BLaER1 treated with 17β-estradiol and CSF1 and Interleukin-3, amounts not matched to agents 10 nM and 100 nM (cell line): ENCODE results near the gene CCN6.

Experiments
- H3K27ac ChIP-seq, 11 experiments: shearing (Covaris generic); formaldehyde crosslinking; 2 replicates each; pipeline ENCODE4 v1.8.1; 2022
- H3K27me3 ChIP-seq, 11 experiments: shearing (Covaris generic); formaldehyde crosslinking; 2 replicates each; pipeline ENCODE4 v1.8.1; 2022
- H3K36me3 ChIP-seq, 11 experiments: shearing (Covaris generic); formaldehyde crosslinking; 2 replicates each; pipeline ENCODE4 v1.8.1; 2022
- H3K4me1 ChIP-seq, 10 experiments: shearing (Covaris generic); formaldehyde crosslinking; 2 replicates each; pipeline ENCODE4 v1.8.1; 2022
- H3K4me2 ChIP-seq, 11 experiments: shearing (Covaris generic); formaldehyde crosslinking; 2 replicates each; pipeline ENCODE4 v1.8.1; 2022
- H3K4me3 ChIP-seq, 10 experiments: shearing (Covaris generic); formaldehyde crosslinking; 2 replicates each; pipeline ENCODE4 v1.8.1; 2022
- H3K9ac ChIP-seq, 11 experiments: shearing (Covaris generic); formaldehyde crosslinking; 2 replicates each; pipeline ENCODE4 v1.8.1; 2022
- H3K9me3 ChIP-seq, 11 experiments: shearing (Covaris generic); formaldehyde crosslinking; replicated peaks in 1 of 11; 2 replicates each; pipeline ENCODE4 v1.8.1; 2022
- H4K20me1 ChIP-seq, 11 experiments: shearing (Covaris generic); formaldehyde crosslinking; 2 replicates each; pipeline ENCODE4 v1.8.1; 2022
- Cebpa-rat ChIP-seq, 11 experiments: shearing (Covaris generic); IDR thresholded peaks; 2 replicates each; pipeline ENCODE4 v1.8.1; 2022

The CCN6 gene

DNA sequence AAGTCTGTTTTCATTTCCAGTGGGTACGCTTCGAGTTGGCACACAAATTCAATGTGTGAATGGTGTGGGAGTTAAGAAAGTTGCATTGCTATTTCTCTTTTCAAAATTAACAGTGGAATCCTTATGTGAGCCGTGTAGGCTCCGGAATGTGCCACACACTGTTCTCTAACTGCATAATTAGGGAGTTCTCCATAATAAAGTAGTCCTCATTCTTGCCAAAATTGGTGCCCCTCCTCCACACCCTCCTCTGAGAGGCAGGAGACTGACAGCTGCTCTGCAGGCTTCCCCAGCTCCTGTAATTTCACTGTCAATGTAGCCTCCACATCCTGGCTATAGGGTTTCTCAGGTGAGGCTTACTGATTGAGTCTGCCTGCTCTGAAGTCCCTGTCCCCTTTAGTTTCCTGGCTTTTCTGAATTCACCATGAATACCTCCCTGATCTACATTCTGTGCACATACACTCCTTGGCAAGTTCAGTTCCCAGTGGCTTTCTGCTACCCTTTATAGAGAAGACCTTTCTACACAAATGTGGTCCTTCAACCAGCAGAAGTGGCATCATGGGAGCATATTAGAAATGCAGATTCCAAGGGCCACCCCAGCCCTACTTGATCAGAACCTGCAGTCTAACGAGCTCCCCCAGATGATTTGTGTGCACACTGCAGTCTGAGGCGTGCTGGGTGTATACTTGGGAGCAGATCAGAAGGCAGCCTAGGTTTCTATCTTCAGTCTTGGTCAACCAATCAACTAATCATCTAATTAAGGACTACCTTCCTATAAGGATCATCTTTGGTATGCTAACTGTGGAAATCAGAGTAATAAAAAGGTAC, 19.9 kb upstream of the CCN6 start:
- Histone ChIP-seq H3K36me3 (no peaks in the 10 kb centered on the region), H3K4me1 (peaks cover 0 to 9% (median under 1%) of the 10 kb centered on the region in 10 experiments; a peak in 7 of 20 replicates), H3K27me3 (no peaks in the 10 kb centered on the region), H3K4me2 (no peak overlapping the region), H3K27ac (no peak overlapping the region), H3K4me3 (no peak overlapping the region), H4K20me1 (no peaks in the 10 kb centered on the region), H3K9me3 (no peaks in the 10 kb centered on the region), H3K9ac (no peak overlapping the region)
- TF ChIP-seq Cebpa-rat (IDR thresholded peaks at IDR 0.05) = no peak

DNA sequence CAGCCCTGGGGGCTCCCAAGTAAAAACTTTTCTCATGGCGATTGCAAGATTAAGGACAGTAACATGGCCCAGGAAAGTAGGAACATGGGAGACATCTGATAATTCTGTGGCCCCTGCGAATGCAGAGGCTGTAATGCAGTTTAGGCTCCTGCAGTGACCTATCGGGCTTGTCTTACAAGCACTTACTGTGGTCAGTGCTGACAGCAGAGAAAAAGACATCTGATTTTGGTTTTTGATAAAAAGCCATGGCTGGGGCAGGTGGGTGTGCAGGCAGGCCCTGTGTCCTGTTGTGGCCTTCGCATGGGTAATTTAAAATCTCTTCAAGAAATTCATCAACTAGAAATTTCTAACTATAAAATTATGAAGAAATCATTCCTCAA, 19.3 kb upstream of the CCN6 start:
- no peaks in the 10 kb centered on the region for H3K9me3 ChIP-seq
- H3K4me1 ChIP-seq = peaks cover 0 to 8% (median 0%) of the 10 kb centered on the region in 10 experiments; a peak in 4 of 20 replicates
- TF ChIP-seq Cebpa-rat (IDR thresholded peaks at IDR 0.05) = no peak
- H4K20me1 ChIP-seq = no peaks in the 10 kb centered on the region
- no peak overlapping the region for H3K4me3 ChIP-seq
- no peak overlapping the region for H3K27ac ChIP-seq
- no peaks in the 10 kb centered on the region for H3K27me3 ChIP-seq
- no peaks in the 10 kb centered on the region for H3K36me3 ChIP-seq
- no peak overlapping the region for H3K4me2 ChIP-seq
- H3K9ac ChIP-seq = no peak overlapping the region

DNA sequence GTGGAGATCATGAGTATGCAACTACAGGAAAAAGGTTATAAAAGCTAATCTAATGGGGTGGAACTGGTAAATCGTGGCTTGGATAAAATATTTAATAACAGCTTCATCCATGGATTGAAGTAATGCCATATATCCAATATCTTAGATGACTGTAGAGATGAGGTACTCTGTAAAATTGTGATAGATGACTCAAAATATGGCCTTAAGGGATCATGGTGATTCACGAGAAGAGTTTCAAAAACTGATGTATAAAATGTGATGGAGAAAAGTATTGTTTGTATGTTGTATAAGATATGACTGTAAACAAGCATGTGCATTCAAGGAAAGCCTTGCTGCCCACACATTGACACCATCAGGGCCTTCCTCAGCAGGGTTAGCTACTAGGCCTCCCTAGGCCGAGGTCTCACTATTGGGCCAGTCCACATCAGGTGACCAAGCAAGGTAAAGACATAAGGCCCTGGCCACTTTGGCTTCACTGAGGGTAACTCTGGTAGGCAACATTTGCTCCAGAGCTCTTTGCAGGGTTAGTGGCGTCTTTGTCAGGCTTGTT, 17.7 kb upstream of the CCN6 start:
- Histone ChIP-seq H3K27ac (no peak overlapping the region), H3K4me2 (no peak overlapping the region), H3K4me3 (no peak overlapping the region), H4K20me1 (no peaks in the 10 kb centered on the region), H3K9ac (no peak overlapping the region), H3K36me3 (no peaks in the 10 kb centered on the region), H3K4me1 (peaks cover 0 to 18% (median 3%) of the 10 kb centered on the region in 10 experiments; a peak in 10 of 20 replicates), H3K27me3 (no peaks in the 10 kb centered on the region), H3K9me3 (no peaks in the 10 kb centered on the region)
- no peak for TF ChIP-seq Cebpa-rat (IDR thresholded peaks at IDR 0.05)

DNA sequence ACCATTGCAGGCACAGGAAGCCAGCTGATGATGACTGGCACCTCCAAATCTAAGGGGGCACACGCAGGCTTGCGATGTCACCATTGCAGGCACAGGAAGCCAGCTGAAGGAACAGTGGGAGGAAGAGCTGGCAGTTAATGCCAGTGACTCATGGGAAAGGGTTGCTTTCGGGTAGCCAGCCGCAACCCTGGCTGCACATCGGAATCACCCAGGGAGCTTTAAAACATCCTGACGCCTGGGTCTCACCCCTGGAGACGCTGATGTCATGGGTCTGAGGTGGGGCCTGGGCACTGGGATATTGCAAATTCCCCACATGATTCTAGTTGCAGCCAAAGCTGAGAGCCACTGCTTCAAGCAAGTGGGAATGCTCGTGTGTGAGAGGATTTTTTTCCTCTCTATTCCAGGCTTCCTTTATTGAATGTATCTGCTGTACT, 16.1 kb upstream of the CCN6 start:
- H3K4me2 ChIP-seq = peak overlapping the region in 1 of 11 experiments; percentile 9; a peak in 1 of 22 replicates
- H3K9ac ChIP-seq = no peak overlapping the region
- no peaks in the 10 kb centered on the region for H4K20me1 ChIP-seq
- no peak overlapping the region for H3K4me3 ChIP-seq
- H3K27ac ChIP-seq = no peak overlapping the region
- no peaks in the 10 kb centered on the region for H3K27me3 ChIP-seq
- H3K4me1 ChIP-seq = peaks cover 0 to 25% (median 8%) of the 10 kb centered on the region in 10 experiments; a peak in 12 of 20 replicates
- no peaks in the 10 kb centered on the region for H3K36me3 ChIP-seq
- no peak for TF ChIP-seq Cebpa-rat (IDR thresholded peaks at IDR 0.05)
- H3K9me3 ChIP-seq = no peaks in the 10 kb centered on the region

DNA sequence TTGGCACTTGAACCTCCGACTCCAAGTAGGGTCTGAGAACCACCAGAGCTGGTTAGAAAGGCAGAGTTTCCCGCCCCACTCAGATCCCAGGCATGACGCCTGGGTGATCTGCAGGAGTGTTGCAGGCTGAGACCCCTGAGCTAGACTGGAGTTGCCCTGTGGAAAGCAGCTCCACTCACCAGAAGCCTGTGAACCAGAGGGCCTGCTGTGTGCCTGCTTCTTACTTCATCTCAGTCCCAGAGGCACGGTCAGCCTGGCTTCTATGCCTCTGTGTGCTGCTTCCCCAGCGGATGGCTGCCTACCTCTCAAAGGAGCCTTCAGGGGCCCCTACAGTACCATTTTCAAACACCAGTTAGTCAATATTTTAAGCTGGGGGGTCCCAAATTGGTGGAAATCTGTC, 15.6 kb upstream of the CCN6 start:
- Histone ChIP-seq H3K9me3 (no peaks in the 10 kb centered on the region), H3K4me1 (peaks cover 0 to 25% (median 9%) of the 10 kb centered on the region in 10 experiments; a peak in 12 of 20 replicates), H3K36me3 (no peaks in the 10 kb centered on the region), H3K9ac (no peak overlapping the region), H4K20me1 (no peaks in the 10 kb centered on the region), H3K27ac (no peak overlapping the region), H3K4me3 (no peak overlapping the region), H3K27me3 (no peaks in the 10 kb centered on the region), H3K4me2 (no peak overlapping the region)
- TF ChIP-seq Cebpa-rat (IDR thresholded peaks at IDR 0.05) = no peak

DNA sequence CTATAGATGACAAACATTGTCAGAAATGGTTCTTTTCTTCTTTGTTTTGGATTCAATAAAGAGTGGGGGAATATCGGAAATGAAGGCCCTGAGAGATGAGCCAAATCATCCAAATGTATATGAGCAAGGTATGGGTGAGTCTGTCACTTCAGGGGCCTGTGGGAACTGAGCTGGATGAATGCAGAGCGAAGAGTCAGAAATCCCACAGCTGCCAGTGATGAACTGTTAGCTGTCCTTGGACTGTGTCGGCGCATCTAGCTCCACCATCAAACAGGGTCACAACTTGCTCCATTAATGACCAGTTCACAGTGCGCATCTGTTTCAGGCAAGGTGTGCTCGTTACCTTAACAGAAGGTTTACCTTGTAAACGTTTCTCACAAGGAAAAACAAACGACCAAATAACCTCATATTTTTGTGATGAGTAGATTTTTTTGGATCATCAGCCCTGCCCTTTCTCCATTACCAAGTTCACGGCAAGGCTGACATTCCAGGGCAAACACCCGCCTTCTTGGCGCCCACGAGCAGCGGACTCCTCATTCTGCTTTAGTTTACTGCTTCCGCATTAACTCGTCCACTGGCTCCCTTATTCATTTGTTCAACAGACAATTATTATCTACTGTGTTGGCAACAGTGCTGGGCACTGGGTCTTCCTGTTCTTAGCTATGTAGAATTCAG, 15.0 kb upstream of the CCN6 start:
- Histone ChIP-seq H3K27ac (no peak overlapping the region), H3K9ac (no peak overlapping the region), H4K20me1 (no peaks in the 10 kb centered on the region), H3K4me1 (peaks cover 0 to 25% (median 9%) of the 10 kb centered on the region in 10 experiments; a peak in 12 of 20 replicates), H3K36me3 (no peaks in the 10 kb centered on the region), H3K9me3 (no peaks in the 10 kb centered on the region), H3K4me2 (no peak overlapping the region), H3K27me3 (no peaks in the 10 kb centered on the region), H3K4me3 (no peak overlapping the region)
- no peak for TF ChIP-seq Cebpa-rat (IDR thresholded peaks at IDR 0.05)

DNA sequence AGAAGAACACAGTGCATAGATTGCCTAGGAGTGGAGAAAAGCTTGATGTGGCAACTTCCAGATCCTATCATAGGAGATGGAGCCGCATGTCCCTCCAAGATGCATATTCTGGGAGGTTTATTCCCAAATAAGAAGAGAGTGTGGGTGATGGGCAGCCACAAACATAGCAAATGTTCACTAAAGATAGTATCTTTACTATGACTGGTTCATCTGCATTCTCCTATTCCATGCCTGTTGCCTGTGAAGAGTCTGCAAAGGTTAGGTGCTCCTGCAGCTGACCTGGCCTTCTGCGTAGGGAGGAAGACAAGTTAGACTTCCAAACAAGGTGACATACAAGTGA, 14.5 kb upstream of the CCN6 start:
- Histone ChIP-seq H3K9me3 (no peaks in the 10 kb centered on the region), H3K36me3 (no peaks in the 10 kb centered on the region), H3K27ac (no peak overlapping the region), H3K4me1 (peaks cover 0 to 25% (median 9%) of the 10 kb centered on the region in 10 experiments; a peak in 12 of 20 replicates), H3K9ac (no peak overlapping the region), H3K4me2 (no peak overlapping the region), H3K4me3 (no peak overlapping the region), H4K20me1 (no peaks in the 10 kb centered on the region), H3K27me3 (no peaks in the 10 kb centered on the region)
- no peak for TF ChIP-seq Cebpa-rat (IDR thresholded peaks at IDR 0.05)

DNA sequence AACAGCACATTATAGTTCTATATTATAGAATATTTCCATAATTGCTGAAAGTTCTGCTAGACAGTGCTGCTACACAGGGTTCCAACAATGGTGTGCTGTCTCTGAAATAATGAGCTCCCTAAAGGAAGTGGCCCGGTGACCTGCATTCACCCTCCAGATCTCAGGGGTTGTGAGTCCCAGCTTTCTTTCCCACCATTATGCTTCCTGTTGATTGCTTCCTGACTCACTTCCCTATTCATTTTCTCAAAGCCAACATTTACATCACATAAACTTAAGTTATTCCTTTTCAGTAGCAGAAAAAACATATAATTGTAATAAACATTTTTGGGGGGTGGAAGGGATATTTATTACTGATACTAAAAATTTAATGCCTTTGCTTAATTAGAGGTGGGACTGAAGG, 12.9 kb upstream of the CCN6 start:
- H3K4me3 ChIP-seq = no peak overlapping the region
- no peaks in the 10 kb centered on the region for H3K9me3 ChIP-seq
- no peak overlapping the region for H3K9ac ChIP-seq
- no peaks in the 10 kb centered on the region for H3K27me3 ChIP-seq
- H3K4me1 ChIP-seq = peaks cover 0 to 25% (median 7%) of the 10 kb centered on the region in 10 experiments; a peak in 11 of 20 replicates
- H3K36me3 ChIP-seq = no peaks in the 10 kb centered on the region
- H3K27ac ChIP-seq = no peak overlapping the region
- H3K4me2 ChIP-seq = peak overlapping the region in 5 of 11 experiments; percentile 38 to 66 (median 41); a peak in 9 of 22 replicates
- no peaks in the 10 kb centered on the region for H4K20me1 ChIP-seq
- no peak for TF ChIP-seq Cebpa-rat (IDR thresholded peaks at IDR 0.05)

DNA sequence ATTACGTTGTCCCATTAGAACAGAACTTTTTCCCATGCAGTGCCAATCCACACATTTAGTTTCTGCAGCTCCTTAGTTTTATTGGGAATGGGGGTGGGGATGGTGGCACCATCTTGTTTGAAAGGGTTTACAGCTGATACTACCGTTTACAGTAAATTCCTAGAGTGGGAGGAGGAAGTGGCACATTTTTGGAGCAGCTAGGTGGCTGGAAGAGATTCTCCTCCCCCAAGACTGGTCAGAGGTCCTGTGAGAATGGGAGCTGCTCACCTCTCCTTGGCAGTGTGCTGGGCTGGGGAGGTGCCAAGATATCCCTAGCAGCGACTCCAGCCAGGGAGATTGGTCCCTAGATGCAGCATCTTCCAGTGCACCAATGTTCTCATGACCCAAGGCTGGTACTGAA, 12.4 kb upstream of the CCN6 start:
- no peaks in the 10 kb centered on the region for H3K9me3 ChIP-seq
- no peak overlapping the region for H3K9ac ChIP-seq
- no peaks in the 10 kb centered on the region for H3K27me3 ChIP-seq

More for the DNA sequence above, 12.4 kb upstream of the CCN6 start:
- peak overlapping the region in 4 of 11 experiments; percentile 38 to 66 (median 48); a peak in 5 of 22 replicates for H3K4me2 ChIP-seq
- H3K4me1 ChIP-seq = peaks cover 0 to 25% (median 7%) of the 10 kb centered on the region in 10 experiments; a peak in 11 of 20 replicates
- TF ChIP-seq Cebpa-rat (IDR thresholded peaks at IDR 0.05) = no peak
- H3K36me3 ChIP-seq = no peaks in the 10 kb centered on the region
- H3K4me3 ChIP-seq = no peak overlapping the region
- H3K27ac ChIP-seq = no peak overlapping the region
- no peaks in the 10 kb centered on the region for H4K20me1 ChIP-seq
